HG03575 (cell line): ENCODE measurements around the gene LPAR6.
"Not testable (repeated sequence)": the region's sequence is repeated elsewhere in the genome, so short reads cannot be mapped to it uniquely, and the experiment has no call there.

ENCODE experiments used
- ATAC-seq: cut with Tn5 transposase; IDR thresholded peaks from one replicate; pipeline ENCODE4 v1.9.1; 2021; ENCODE audit not compliant: unreplicated experiment, insufficient number of reproducible peaks, low FRiP score; ENCODE audit errors: extremely low read depth

Gene LPAR6

GRCh38 chr13:48412881-48413351 is at the start of gene LPAR6:
Gene LPAR6, minus strand, starts transcription at chr13:48413113. Its CDS starts 690 bp downstream, at chr13:48412423.
- no peak for ATAC-seq

GRCh38 chr13:48457578-48458242 is 44.8 kb upstream of the LPAR6 start:
- ATAC-seq = no peak

- ATAC-seq = no peak
Measured at GRCh38 chr13:48456546-48456945, 43.6 kb upstream of the LPAR6 start.

- ATAC-seq = not testable (repeated sequence)
Measured at GRCh38 chr13:48451196-48451595, 38.3 kb upstream of the LPAR6 start.

GRCh38 chr13:48449656-48450055 is 36.7 kb upstream of the LPAR6 start:
- no peak for ATAC-seq

GRCh38 chr13:48448959-48449614 is 36.2 kb upstream of the LPAR6 start:
- ATAC-seq = no peak

- ATAC-seq = no peak
Measured at GRCh38 chr13:48448285-48448958, 35.5 kb upstream of the LPAR6 start.

GRCh38 chr13:48446464-48446863 is 33.6 kb upstream of the LPAR6 start:
- ATAC-seq = no peak

- no peak for ATAC-seq
Measured at GRCh38 chr13:48443442-48444208, 30.7 kb upstream of the LPAR6 start.

GRCh38 chr13:48437371-48437770 is 24.5 kb upstream of the LPAR6 start:
- no peak for ATAC-seq

- ATAC-seq = no peak
Measured at GRCh38 chr13:48436661-48437288, 23.9 kb upstream of the LPAR6 start.

GRCh38 chr13:48434200-48434599 is 21.3 kb upstream of the LPAR6 start:
- ATAC-seq = no peak

- ATAC-seq = no peak
Measured at GRCh38 chr13:48431987-48432615, 19.2 kb upstream of the LPAR6 start.

- no peak for ATAC-seq
Measured at GRCh38 chr13:48431431-48431830, 18.5 kb upstream of the LPAR6 start.

GRCh38 chr13:48429886-48430285 is 17.0 kb upstream of the LPAR6 start:
- ATAC-seq = no peak

GRCh38 chr13:48429036-48429435 is 16.1 kb upstream of the LPAR6 start:
- ATAC-seq = no peak

- ATAC-seq = not testable (repeated sequence)
Measured at GRCh38 chr13:48426755-48427298, 13.9 kb upstream of the LPAR6 start.

- ATAC-seq = no peak
Measured at GRCh38 chr13:48426052-48426451, 13.1 kb upstream of the LPAR6 start.
